B cell (primary cell): ENCODE data around the gene MCTP1.

Experiments used
- EZH2 ChIP-seq: IDR thresholded peaks from 2 replicates; pipeline ENCODE4 v1.6.1; 2012; ENCODE audit warnings: borderline replicate concordance, low read depth, mild to moderate bottlenecking, moderate library complexity, low read length; ENCODE audit not compliant: insufficient read depth, poor library complexity, severe bottlenecking
- TF ChIP-seq, protein P1 (sequence below): fragments of 200-600 bp; IDR thresholded peaks from one replicate; pipeline ENCODE4 v1.8.0; 2022; ENCODE audit warnings: antibody characterized with exemption, mild to moderate bottlenecking

- TF ChIP-seq, protein P1, sequence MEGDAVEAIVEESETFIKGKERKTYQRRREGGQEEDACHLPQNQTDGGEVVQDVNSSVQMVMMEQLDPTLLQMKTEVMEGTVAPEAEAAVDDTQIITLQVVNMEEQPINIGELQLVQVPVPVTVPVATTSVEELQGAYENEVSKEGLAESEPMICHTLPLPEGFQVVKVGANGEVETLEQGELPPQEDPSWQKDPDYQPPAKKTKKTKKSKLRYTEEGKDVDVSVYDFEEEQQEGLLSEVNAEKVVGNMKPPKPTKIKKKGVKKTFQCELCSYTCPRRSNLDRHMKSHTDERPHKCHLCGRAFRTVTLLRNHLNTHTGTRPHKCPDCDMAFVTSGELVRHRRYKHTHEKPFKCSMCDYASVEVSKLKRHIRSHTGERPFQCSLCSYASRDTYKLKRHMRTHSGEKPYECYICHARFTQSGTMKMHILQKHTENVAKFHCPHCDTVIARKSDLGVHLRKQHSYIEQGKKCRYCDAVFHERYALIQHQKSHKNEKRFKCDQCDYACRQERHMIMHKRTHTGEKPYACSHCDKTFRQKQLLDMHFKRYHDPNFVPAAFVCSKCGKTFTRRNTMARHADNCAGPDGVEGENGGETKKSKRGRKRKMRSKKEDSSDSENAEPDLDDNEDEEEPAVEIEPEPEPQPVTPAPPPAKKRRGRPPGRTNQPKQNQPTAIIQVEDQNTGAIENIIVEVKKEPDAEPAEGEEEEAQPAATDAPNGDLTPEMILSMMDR, result no peak
- no peak for TF ChIP-seq EZH2
Measured at GRCh38 chr5:95223566-95224258, 61.2 kb downstream of the MCTP1 start.
